ENCODE results near the gene SAMD4A. TPM values are rescaled to one million over a fixed set of nuclear protein-coding genes. Genes with fewer than 3 reads are reported as not detected.

SAMD4A gene
- total RNA-seq, 1 donor from 2014 or later = 4.7 TPM

DNA sequence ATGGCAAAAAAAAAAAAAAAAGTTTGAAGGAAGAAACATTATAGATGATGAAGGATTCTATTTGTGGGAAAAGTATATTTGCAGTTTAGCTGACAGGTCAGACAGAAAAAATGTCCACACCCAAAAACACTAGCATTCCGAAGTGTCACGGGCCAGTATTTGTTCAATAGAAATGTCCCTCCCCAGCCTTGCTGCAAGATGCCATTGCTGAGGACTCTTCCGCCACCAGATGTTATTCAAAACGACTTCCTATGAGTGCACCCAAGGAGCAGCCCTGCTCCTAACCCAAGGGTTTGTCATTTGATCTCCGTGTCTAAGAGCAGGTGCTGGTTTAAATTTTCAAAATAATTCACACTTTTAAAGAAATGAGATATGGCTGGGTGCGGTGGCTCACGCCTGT, 172.6 kb downstream of the SAMD4A start:
- Mint-ChIP-seq H3K27ac (ENCODE audit: unreplicated experiment) (no peak overlapping the region), H3K36me3 (ENCODE audit: low read depth) (no peaks in the 10 kb centered on the region), H3K4me3 (no peak overlapping the region), H3K9me3 (no peaks in the 10 kb centered on the region), H3K27me3 (ENCODE audit: low read depth) (no peaks in the 10 kb centered on the region), H3K4me1 (no peaks in the 10 kb centered on the region)
- DNase-seq (ENCODE audit: low read depth, low spot score) = no peak
- TF ChIP-seq, protein P1, sequence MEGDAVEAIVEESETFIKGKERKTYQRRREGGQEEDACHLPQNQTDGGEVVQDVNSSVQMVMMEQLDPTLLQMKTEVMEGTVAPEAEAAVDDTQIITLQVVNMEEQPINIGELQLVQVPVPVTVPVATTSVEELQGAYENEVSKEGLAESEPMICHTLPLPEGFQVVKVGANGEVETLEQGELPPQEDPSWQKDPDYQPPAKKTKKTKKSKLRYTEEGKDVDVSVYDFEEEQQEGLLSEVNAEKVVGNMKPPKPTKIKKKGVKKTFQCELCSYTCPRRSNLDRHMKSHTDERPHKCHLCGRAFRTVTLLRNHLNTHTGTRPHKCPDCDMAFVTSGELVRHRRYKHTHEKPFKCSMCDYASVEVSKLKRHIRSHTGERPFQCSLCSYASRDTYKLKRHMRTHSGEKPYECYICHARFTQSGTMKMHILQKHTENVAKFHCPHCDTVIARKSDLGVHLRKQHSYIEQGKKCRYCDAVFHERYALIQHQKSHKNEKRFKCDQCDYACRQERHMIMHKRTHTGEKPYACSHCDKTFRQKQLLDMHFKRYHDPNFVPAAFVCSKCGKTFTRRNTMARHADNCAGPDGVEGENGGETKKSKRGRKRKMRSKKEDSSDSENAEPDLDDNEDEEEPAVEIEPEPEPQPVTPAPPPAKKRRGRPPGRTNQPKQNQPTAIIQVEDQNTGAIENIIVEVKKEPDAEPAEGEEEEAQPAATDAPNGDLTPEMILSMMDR (conservative IDR thresholded peaks at IDR 0.05) = no peak

DNA sequence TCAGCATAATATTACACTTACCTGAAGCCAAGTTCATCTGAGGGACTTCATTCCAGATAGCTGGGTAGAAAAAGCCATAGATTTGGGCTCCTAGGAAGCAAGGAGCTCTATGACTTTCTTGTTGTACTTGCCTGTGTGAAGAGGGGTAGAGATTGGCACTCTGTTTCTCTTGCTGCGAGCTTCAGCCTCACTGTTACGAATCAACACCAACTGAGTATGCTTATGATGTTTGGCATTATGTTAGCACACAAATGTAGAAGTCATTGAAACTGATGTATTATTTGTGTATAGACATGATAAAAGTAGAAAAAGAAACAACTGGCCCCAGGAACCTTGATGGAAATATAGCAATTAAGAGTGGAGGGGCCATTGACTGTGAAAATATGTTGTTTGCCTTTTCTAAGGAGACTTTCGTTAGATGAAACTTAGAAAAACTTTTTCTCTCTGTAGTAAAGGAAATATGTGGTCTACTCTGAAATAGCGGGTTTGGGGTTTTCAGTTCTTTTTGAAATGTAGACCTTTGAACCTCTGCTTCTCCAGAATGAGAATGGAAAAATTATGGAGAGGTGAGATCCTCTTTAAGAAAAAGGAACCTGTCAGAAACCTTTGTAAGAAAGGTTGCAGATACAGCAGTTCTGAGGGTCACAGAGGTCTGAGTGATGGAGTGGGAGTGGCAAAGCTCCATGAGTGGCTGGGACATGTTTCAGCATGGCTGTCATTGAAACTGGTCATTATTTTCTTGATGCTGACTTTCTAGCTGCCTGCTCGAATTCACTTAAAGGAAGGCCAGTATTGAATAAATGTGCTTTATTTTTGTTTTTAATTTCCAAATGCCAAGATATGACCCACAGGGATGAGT, 175.8 kb downstream of the SAMD4A start:
- DNase-seq (ENCODE audit: low read depth, low spot score) = no peak
- Mint-ChIP-seq H3K27me3 (ENCODE audit: low read depth) (no peaks in the 10 kb centered on the region), H3K36me3 (ENCODE audit: low read depth) (no peaks in the 10 kb centered on the region), H3K27ac (ENCODE audit: unreplicated experiment) (no peak overlapping the region), H3K4me1 (no peaks in the 10 kb centered on the region), H3K9me3 (no peaks in the 10 kb centered on the region), H3K4me3 (no peak overlapping the region)
- TF ChIP-seq, protein P1 (conservative IDR thresholded peaks at IDR 0.05) = no peak

- no peak overlapping the region for H3K4me3 Mint-ChIP-seq
- TF ChIP-seq, protein P1 (conservative IDR thresholded peaks at IDR 0.05) = no peak
- H3K4me1 Mint-ChIP-seq = no peaks in the 10 kb centered on the region
- H3K27ac Mint-ChIP-seq (ENCODE audit: unreplicated experiment) = no peak overlapping the region
- DNase-seq (ENCODE audit: low read depth, low spot score) = no peak
- H3K9me3 Mint-ChIP-seq = no peaks in the 10 kb centered on the region
- H3K27me3 Mint-ChIP-seq (ENCODE audit: low read depth) = no peaks in the 10 kb centered on the region
- no peaks in the 10 kb centered on the region for H3K36me3 Mint-ChIP-seq (ENCODE audit: low read depth)
Observed at GRCh38 chr14:54743382-54743781, 176.5 kb downstream of the SAMD4A start.

DNA sequence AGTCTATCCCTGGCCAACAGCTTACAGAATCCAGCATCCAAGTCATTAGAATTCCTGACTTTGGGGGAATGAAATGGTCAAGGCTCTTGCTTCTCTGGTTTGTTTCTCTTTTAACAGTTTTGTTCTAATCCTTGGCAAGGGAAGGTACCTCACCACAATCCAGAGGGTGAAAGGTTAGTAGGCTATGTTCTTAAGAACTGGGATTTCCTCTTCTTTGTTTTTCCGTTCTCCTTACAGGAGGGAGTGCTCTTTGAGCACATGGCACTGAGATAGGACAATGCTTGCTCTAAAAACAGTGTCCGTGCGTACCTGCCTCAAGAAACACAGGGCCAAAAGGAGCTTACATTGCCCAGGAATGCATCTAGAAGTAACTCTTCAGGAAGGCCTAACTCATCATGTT, 179.1 kb downstream of the SAMD4A start:
- Mint-ChIP-seq H3K27ac (ENCODE audit: unreplicated experiment) (no peak overlapping the region), H3K9me3 (no peaks in the 10 kb centered on the region), H3K4me1 (no peaks in the 10 kb centered on the region), H3K4me3 (no peak overlapping the region), H3K27me3 (ENCODE audit: low read depth) (no peaks in the 10 kb centered on the region), H3K36me3 (ENCODE audit: low read depth) (no peaks in the 10 kb centered on the region)
- DNase-seq (ENCODE audit: low read depth, low spot score) = no peak
- TF ChIP-seq, protein P1 (conservative IDR thresholded peaks at IDR 0.05) = no peak

GRCh38 chr14:54747616-54748015, 180.7 kb downstream of the SAMD4A start:
- TF ChIP-seq, protein P1 (conservative IDR thresholded peaks at IDR 0.05) = no peak
- Mint-ChIP-seq H3K9me3 (no peaks in the 10 kb centered on the region), H3K27me3 (ENCODE audit: low read depth) (no peaks in the 10 kb centered on the region), H3K27ac (ENCODE audit: unreplicated experiment) (no peak overlapping the region), H3K36me3 (ENCODE audit: low read depth) (no peaks in the 10 kb centered on the region), H3K4me1 (no peaks in the 10 kb centered on the region), H3K4me3 (no peak overlapping the region)
- no peak for DNase-seq (ENCODE audit: low read depth, low spot score)
